GM12875 (cell line): ENCODE data around the gene SUCO.

Experiments
- H3K4me3 ChIP-seq: one replicate; pipeline ENCODE4 v1.5.1; 2011; ENCODE audit warnings: low read depth, low read length, control low read depth
- TF ChIP-seq, protein P1 (sequence below): IDR thresholded peaks from 2 replicates; pipeline ENCODE4 v1.5.1; 2011; ENCODE audit warnings: low read depth, mild to moderate bottlenecking, control low read depth, inconsistent platforms, low read length, moderate library complexity, borderline replicate concordance; ENCODE audit not compliant: insufficient read depth

SUCO gene

DNA sequence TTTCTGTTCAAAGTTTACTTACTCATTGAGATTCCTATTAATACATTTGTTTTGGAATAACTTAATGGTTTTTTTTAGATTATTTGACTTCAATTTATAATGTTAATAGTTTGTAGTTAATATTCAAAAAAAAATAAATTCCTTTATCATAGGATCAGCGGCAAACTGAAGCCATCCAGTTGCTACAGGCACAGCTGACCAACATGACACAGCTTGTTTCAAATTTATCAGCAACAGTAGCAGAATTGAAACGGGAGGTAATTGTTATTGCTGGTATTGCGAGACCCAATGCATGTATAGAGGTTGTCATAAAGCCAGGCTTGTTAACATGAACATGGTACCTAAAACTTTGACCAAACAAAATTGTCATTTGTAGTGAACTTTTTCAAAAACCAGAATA is 67.0 kb downstream of the SUCO start:
- TF ChIP-seq, protein P1, sequence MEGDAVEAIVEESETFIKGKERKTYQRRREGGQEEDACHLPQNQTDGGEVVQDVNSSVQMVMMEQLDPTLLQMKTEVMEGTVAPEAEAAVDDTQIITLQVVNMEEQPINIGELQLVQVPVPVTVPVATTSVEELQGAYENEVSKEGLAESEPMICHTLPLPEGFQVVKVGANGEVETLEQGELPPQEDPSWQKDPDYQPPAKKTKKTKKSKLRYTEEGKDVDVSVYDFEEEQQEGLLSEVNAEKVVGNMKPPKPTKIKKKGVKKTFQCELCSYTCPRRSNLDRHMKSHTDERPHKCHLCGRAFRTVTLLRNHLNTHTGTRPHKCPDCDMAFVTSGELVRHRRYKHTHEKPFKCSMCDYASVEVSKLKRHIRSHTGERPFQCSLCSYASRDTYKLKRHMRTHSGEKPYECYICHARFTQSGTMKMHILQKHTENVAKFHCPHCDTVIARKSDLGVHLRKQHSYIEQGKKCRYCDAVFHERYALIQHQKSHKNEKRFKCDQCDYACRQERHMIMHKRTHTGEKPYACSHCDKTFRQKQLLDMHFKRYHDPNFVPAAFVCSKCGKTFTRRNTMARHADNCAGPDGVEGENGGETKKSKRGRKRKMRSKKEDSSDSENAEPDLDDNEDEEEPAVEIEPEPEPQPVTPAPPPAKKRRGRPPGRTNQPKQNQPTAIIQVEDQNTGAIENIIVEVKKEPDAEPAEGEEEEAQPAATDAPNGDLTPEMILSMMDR, result no peak
- H3K4me3 ChIP-seq, result no peak overlapping the region

- TF ChIP-seq, protein P1, result no peak
- no peak overlapping the region for H3K4me3 ChIP-seq
These were observed 67.7 kb downstream of the SUCO start for GRCh38 chr1:172600615-172601014.

- no peak overlapping the region for H3K4me3 ChIP-seq
- TF ChIP-seq, protein P1, result no peak
These were observed 68.2 kb downstream of the SUCO start for GRCh38 chr1:172601046-172601630.

DNA sequence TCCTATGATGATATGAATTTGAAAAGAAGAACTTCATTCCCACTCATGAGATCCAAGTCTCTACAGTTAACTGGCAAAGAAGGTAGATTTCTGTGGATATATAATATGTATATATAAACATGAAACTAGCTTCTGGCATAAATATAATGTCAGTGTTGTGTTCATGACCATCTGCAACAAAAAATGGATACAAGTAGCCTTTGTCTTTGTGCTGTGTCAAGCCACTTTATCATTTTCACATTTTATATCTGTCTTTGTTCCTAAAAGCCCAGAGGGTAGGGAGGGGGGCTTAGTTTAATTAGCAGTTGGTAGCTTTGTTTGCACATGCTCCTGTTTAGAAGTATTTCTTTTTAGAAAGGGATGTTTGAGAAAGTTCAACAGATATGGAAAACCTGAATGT is 69.8 kb downstream of the SUCO start:
- TF ChIP-seq, protein P1, result no peak

DNA sequence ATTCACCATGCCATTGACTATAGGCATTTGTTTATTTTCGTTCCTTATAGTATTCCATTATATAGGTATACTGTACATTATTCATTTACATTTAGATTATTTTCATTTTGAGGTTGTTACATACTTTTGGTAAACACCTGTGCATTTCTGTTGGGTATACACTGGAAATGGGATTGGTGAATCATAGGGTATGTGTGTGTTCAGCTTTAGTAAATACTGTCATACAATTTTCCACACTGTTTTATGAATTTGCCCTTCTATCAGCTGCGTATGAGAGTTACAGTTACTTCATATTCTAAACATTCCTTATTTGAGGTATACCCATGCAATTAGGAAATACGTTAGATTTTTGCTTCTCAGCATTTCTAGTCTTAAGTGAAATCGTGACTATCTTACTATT is 70.9 kb downstream of the SUCO start:
- no peak overlapping the region for H3K4me3 ChIP-seq
- TF ChIP-seq, protein P1, result no peak

More for the DNA sequence above, 69.8 kb downstream of the SUCO start:
- H3K4me3 ChIP-seq, result no peak overlapping the region

- H3K4me3 ChIP-seq, result no peak overlapping the region
- TF ChIP-seq, protein P1, result no peak
These were observed 72.7 kb downstream of the SUCO start for GRCh38 chr1:172605641-172606040.

DNA sequence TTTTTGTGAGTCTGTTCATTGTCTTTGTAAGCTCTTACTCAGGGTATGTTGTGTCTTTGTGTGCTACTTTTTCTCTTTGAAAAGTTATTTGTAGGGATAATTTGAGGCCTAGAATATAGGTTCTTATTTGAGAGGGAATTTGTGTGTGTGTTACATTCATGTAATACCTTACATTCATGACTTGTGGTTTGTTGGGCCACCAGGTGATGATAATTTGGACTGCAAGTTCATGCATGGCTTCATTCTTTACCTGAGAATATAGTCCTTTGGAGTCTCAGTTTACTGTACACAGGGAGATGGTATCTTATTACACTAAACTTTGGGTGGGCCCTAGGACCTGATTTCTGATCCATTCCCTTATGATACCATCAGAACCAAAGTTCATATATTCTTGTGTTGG is 74.2 kb downstream of the SUCO start:
- H3K4me3 ChIP-seq, result no peak overlapping the region
- TF ChIP-seq, protein P1, result no peak
